HepG2 (cell line): ENCODE measurements around the gene CEP57L1. TPM values are rescaled to one million over a fixed set of nuclear protein-coding genes. Genes with fewer than 3 reads are reported as not detected.

Experiments used
- ATAC-seq: fragments of 200-7000 bp; cut with Tn5 transposase; 3 replicates; pipeline ENCODE4 v1.9.1; 2020; ENCODE audit warnings: mild to moderate bottlenecking, moderate library complexity
- BruUV-seq: library from RNA; stranded (reverse); fragments of 400-500 nt; replicated peaks from 2 replicates; lab custom pipeline; 2021; lab: Mats Ljungman, UMichigan
- CTCF ChIA-PET: fragments of 300-600 bp; formaldehyde crosslinking; extraction: SDS; loops from one replicate; lab custom pipeline; 2021; ENCODE audit warnings: low total read pairs, inconsistent platforms, low intra/inter-chr PET ratio; lab: Yijun Ruan, JAX
- POLR2A ChIA-PET: fragments of 350-600 bp; sonication (Branson Sonifier 250); formaldehyde crosslinking; loops from one replicate; lab custom pipeline; 2020; ENCODE audit warnings: antibody characterized with exemption, inconsistent platforms; lab: Yijun Ruan, JAX
- DNase-seq: peaks from one replicate; pipeline ENCODE4 v3.0.0-alpha.2; 2015; ENCODE audit warnings: low spot score
- FAIRE-seq: peaks from 3 replicates; lab custom pipeline; 2011; peaks lifted over from hg19 to GRCh38; lab: Jason Lieb, UNC
- H2AFZ ChIP-seq: one replicate; pipeline ENCODE4 v1.6.1; 2011; ENCODE audit warnings: low read length, inconsistent platforms
- H3K27ac ChIP-seq: fragments of 300-600 bp; 3 replicates; pipeline ENCODE4 v1.8.0; 2011; ENCODE audit warnings: mixed run types, mild to moderate bottlenecking, mixed read lengths, low read length, inconsistent platforms; ENCODE audit not compliant: insufficient read depth; ENCODE audit errors: extremely low read length
- H3K27me3 ChIP-seq, 2 experiments: fragments of 200-600 bp in 1 of 2; 2 replicates in 1 of 2; 3 replicates in 1 of 2; pipeline versions ENCODE4 v1.6.0 to v1.8.0; 2011; ENCODE audit warnings: low read length in 2 of 2, mild to moderate bottlenecking in 2 of 2, moderate library complexity in 2 of 2, inconsistent platforms in 1 of 2; ENCODE audit not compliant: insufficient read depth in 2 of 2, control insufficient read depth in 1 of 2
- H3K36me3 ChIP-seq, 2 experiments: fragments of 200-600 bp in 1 of 2; replicated peaks in 1 of 2; 2 replicates in 1 of 2; 3 replicates in 1 of 2; pipeline versions ENCODE4 v1.5.1 to v1.8.0; 2011; ENCODE audit warnings: low read length in 2 of 2, inconsistent platforms in 1 of 2; ENCODE audit not compliant: insufficient read depth in 2 of 2, control insufficient read depth in 1 of 2
- H3K4me1 ChIP-seq: 2 replicates; pipeline ENCODE4 v1.5.1; 2012; ENCODE audit warnings: low read length, inconsistent platforms; ENCODE audit not compliant: insufficient read depth
- H3K4me2 ChIP-seq: 2 replicates; pipeline ENCODE4 v1.6.0; 2011; ENCODE audit warnings: low read depth, low read length, inconsistent platforms
- H3K4me3 ChIP-seq, 3 experiments: fragments of 200-600 bp in 1 of 3; sonication (generic), shearing (Covaris generic) in 1 of 3; replicated peaks in 1 of 3; 2 replicates each; pipeline ENCODE4 v1.5.1; 2011 to 2016; ENCODE audit warnings: low read length in 3 of 3, inconsistent platforms in 2 of 3, low read depth in 2 of 3, mild to moderate bottlenecking in 2 of 3, control low read depth in 1 of 3, mixed read lengths in 1 of 3; ENCODE audit not compliant: insufficient read depth in 1 of 3
- H3K79me2 ChIP-seq: one replicate; pipeline ENCODE4 v1.6.1; 2011; ENCODE audit warnings: low read length, inconsistent platforms; ENCODE audit not compliant: insufficient read depth
- H3K9ac ChIP-seq: 2 replicates; pipeline ENCODE4 v1.6.0; 2011; ENCODE audit warnings: mild to moderate bottlenecking, low read depth, low read length, inconsistent platforms; ENCODE audit not compliant: insufficient read depth
- H3K9me3 ChIP-seq: 2 replicates; pipeline ENCODE4 v1.5.1; 2012; ENCODE audit warnings: mild to moderate bottlenecking, low read length
- H4K20me1 ChIP-seq: 2 replicates; pipeline ENCODE4 v1.6.0; 2011; ENCODE audit warnings: inconsistent platforms, mild to moderate bottlenecking, low read length, moderate library complexity; ENCODE audit not compliant: insufficient read depth
- KDM3A ChIP-seq: IDR thresholded peaks from 2 replicates; pipeline ENCODE4 v1.6.1; 2018; ENCODE audit warnings: low read depth, missing compliant biosample characterization
- MED1 ChIP-seq: sonication (generic); formaldehyde crosslinking; IDR thresholded peaks from 2 replicates; pipeline ENCODE4 v1.4.0; 2020; ENCODE audit warnings: missing genetic modification reagents
- MTF2 ChIP-seq: sonication (generic); formaldehyde crosslinking; IDR thresholded peaks from 2 replicates; pipeline ENCODE4 v1.5.0; 2020; ENCODE audit warnings: missing genetic modification reagents, borderline replicate concordance
- SP1 ChIP-seq, 2 experiments: fragments of 450-650 bp in 1 of 2; sonication (generic) in 1 of 2; formaldehyde crosslinking in 1 of 2; IDR thresholded peaks; 2 replicates each; pipeline versions ENCODE4 v1.4.0 to v1.6.1; 2016 to 2020; ENCODE audit warnings: missing genetic modification reagents in 1 of 2
- SP140L ChIP-seq: sonication (generic); formaldehyde crosslinking; IDR thresholded peaks from 2 replicates; pipeline ENCODE4 v1.4.0; 2020; ENCODE audit warnings: missing genetic modification reagents, borderline replicate concordance
- ZFX ChIP-seq: sonication (generic); formaldehyde crosslinking; IDR thresholded peaks from 2 replicates; pipeline ENCODE4 v1.4.0; 2020; ENCODE audit warnings: mild to moderate bottlenecking, low read depth, missing genetic modification reagents, moderate library complexity
- ZNF224 ChIP-seq: sonication (generic); formaldehyde crosslinking; IDR thresholded peaks from 2 replicates; pipeline ENCODE4 v1.5.0; 2020; ENCODE audit warnings: mild to moderate bottlenecking, missing genetic modification reagents
- ZNF274 ChIP-seq: sonication (generic); formaldehyde crosslinking; IDR thresholded peaks from 2 replicates; pipeline ENCODE4 v1.5.1; 2020; ENCODE audit warnings: mild to moderate bottlenecking, missing genetic modification reagents
- ZNF337 ChIP-seq: sonication (generic); formaldehyde crosslinking; IDR thresholded peaks from 2 replicates; pipeline ENCODE4 v1.5.1; 2020; ENCODE audit warnings: missing genetic modification reagents, low read depth, mild to moderate bottlenecking, borderline replicate concordance
- ZNF619 ChIP-seq: sonication (generic); formaldehyde crosslinking; IDR thresholded peaks from 2 replicates; pipeline ENCODE4 v1.4.0; 2020; ENCODE audit warnings: mild to moderate bottlenecking, missing genetic modification reagents
- WGBS: methylation state at CpG from one replicate; pipeline ENCODE4 v1.1.6; 2017; ENCODE audit warnings: low lambda C conversion rate; 5-methylcytosine and 5-hydroxymethylcytosine counted together
- in situ Hi-C: cut with HindIII; loops from 2 replicates; pipeline ENCODE4 v1.10.0; 2017; ENCODE audit warnings: low pct_unique_long_range_greater_than_20kb; ENCODE audit not compliant: extremely low pct_ligation_motif_present
- intact Hi-C: fragments of 100-400 bp; cut with micrococcal nuclease; formaldehyde crosslinking; loops from one replicate; pipeline ENCODE4 v1.10.0; 2022; ENCODE audit not compliant: unreplicated experiment
- polyA plus RNA-seq, 8 experiments: library from polyadenylated mRNA; depleted of rRNA in 3 of 8; stranded (reverse) in 7 of 8; unstranded in 1 of 8; fragments of >200 nt; fragmentation: Illumina TruSeq in 4 of 8; extraction: Trizol in 4 of 8; gene quantifications; 2 replicates each; pipeline versions ENCODE4 v1.2.1 to v1.2.3, GENCODE V29; 2011 to 2016; ENCODE audit warnings: low read depth in 4 of 8, missing spikeins in 1 of 8, mixed read lengths in 1 of 8; ENCODE audit not compliant: insufficient read depth in 1 of 8
- total RNA-seq, 5 experiments: library from RNA; depleted of rRNA; stranded (reverse); fragments of >200 nt; fragmentation: Illumina TruSeq; extraction: Trizol; gene quantifications; 2 replicates each; pipeline ENCODE4 v1.2.3, GENCODE V29; 2016; ENCODE audit warnings: low read depth in 1 of 5
- TF ChIP-seq, protein P1 (sequence below): sonication (generic); formaldehyde crosslinking; IDR thresholded peaks from 2 replicates; pipeline ENCODE4 v1.4.0; 2020; ENCODE audit warnings: missing genetic modification reagents
- TF ChIP-seq, protein P2 (sequence below): sonication (generic); formaldehyde crosslinking; IDR thresholded peaks from 2 replicates; pipeline ENCODE4 v1.5.0; 2020; ENCODE audit warnings: missing genetic modification reagents
- TF ChIP-seq, protein P3 (sequence below): IDR thresholded peaks from 2 replicates; pipeline ENCODE4 v1.6.1; 2016; ENCODE audit warnings: low read depth
- TF ChIP-seq, protein P4 (sequence below): sonication (generic); formaldehyde crosslinking; conservative IDR thresholded peaks from 2 replicates; pipeline ENCODE4 v1.5.0; 2020; ENCODE audit warnings: missing genetic modification reagents

Gene CEP57L1
- total and polyA plus RNA-seq, 2 of the 13 experiments (the other 11 are each of a cell fraction or from before 2014, with no cell fraction given), result 7.7 to 15.5 TPM

DNA sequence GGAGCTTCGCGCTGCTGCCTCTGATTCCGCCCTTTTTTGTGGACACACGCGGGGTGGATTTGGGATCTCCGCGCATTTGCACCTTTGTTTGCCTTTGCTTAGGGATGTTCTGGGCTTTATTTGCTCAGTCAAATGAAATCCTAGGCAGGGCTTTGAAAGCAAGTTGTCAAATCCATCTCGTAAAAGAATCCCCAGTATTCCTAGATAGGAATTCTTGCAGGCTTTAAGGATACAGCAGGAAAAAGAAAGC, 453 bp downstream of the CEP57L1 start:
- ChIA-PET CTCF (no interaction called here), POLR2A (interaction anchor here (0.9 to 2.4 kb wide), 6 partner anchors 126 to 835 kb away, joined by 3 to 13 read pairs (median 4); partner anchors contain the start of genes FOXO3 and SNX3)
- Histone ChIP-seq H3K27me3 (no peaks in the 10 kb centered on the region; a peak in 1 of 5 replicates), H3K27ac (peak overlapping the region; percentile 96), H3K4me3 (peak overlapping the region; percentile 74 to 98 (median 89)), H4K20me1 (peaks cover 12% of the 10 kb centered on the region), H3K36me3 (no peaks in the 10 kb centered on the region), H3K4me2 (peak overlapping the region; percentile 86), H3K9ac (peak overlapping the region; percentile 89), H3K79me2 (peaks cover 44% of the 10 kb centered on the region), H3K4me1 (peaks cover 40% of the 10 kb centered on the region), H2AFZ (peak overlapping the region; percentile 44), H3K9me3 (no peaks in the 10 kb centered on the region)
- FAIRE-seq (no peak), DNase-seq (peak; percentile 20), ATAC-seq (no peak)
- intact Hi-C loops, result loop anchor here (5.0 kb wide), 1 partner anchor 287 kb away; the partner anchor contains the start of gene CD164
- in situ Hi-C loops, result no loop called here
- 7% methylated on average over 1 of the region's 8 CpGs for WGBS
- no TSS peak for BruUV-seq
- TF ChIP-seq ZFX (CRISPR knock-in tag) (no peak), KDM3A (CRISPR knock-in tag) (no peak), ZNF619 (CRISPR knock-in tag) (no peak), ZNF224 (CRISPR knock-in tag) (no peak), ZNF274 (CRISPR knock-in tag) (no peak), ZNF337 (CRISPR knock-in tag) (peak; percentile 46; the same call in 1 of the 2 replicates), MED1 (CRISPR knock-in tag) (no peak), SP1 (IDR thresholded peaks at IDR 0.05) (no peak), SP1 (CRISPR knock-in tag; IDR thresholded peaks at IDR 0.05) (no peak), SP140L (0 out of 2 replicates have a peak, but pooled peaks have one; percentile 31), MTF2 (CRISPR knock-in tag) (no peak)
- TF ChIP-seq, protein P1, sequence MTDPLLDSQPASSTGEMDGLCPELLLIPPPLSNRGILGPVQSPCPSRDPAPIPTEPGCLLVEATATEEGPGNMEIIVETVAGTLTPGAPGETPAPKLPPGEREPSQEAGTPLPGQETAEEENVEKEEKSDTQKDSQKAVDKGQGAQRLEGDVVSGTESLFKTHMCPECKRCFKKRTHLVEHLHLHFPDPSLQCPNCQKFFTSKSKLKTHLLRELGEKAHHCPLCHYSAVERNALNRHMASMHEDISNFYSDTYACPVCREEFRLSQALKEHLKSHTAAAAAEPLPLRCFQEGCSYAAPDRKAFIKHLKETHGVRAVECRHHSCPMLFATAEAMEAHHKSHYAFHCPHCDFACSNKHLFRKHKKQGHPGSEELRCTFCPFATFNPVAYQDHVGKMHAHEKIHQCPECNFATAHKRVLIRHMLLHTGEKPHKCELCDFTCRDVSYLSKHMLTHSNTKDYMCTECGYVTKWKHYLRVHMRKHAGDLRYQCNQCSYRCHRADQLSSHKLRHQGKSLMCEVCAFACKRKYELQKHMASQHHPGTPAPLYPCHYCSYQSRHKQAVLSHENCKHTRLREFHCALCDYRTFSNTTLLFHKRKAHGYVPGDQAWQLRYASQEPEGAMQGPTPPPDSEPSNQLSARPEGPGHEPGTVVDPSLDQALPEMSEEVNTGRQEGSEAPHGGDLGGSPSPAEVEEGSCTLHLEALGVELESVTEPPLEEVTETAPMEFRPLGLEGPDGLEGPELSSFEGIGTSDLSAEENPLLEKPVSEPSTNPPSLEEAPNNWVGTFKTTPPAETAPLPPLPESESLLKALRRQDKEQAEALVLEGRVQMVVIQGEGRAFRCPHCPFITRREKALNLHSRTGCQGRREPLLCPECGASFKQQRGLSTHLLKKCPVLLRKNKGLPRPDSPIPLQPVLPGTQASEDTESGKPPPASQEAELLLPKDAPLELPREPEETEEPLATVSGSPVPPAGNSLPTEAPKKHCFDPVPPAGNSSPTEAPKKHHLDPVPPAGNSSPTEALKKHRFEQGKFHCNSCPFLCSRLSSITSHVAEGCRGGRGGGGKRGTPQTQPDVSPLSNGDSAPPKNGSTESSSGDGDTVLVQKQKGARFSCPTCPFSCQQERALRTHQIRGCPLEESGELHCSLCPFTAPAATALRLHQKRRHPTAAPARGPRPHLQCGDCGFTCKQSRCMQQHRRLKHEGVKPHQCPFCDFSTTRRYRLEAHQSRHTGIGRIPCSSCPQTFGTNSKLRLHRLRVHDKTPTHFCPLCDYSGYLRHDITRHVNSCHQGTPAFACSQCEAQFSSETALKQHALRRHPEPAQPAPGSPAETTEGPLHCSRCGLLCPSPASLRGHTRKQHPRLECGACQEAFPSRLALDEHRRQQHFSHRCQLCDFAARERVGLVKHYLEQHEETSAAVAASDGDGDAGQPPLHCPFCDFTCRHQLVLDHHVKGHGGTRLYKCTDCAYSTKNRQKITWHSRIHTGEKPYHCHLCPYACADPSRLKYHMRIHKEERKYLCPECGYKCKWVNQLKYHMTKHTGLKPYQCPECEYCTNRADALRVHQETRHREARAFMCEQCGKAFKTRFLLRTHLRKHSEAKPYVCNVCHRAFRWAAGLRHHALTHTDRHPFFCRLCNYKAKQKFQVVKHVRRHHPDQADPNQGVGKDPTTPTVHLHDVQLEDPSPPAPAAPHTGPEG (CRISPR knock-in tag), result no peak
- TF ChIP-seq, protein P2, sequence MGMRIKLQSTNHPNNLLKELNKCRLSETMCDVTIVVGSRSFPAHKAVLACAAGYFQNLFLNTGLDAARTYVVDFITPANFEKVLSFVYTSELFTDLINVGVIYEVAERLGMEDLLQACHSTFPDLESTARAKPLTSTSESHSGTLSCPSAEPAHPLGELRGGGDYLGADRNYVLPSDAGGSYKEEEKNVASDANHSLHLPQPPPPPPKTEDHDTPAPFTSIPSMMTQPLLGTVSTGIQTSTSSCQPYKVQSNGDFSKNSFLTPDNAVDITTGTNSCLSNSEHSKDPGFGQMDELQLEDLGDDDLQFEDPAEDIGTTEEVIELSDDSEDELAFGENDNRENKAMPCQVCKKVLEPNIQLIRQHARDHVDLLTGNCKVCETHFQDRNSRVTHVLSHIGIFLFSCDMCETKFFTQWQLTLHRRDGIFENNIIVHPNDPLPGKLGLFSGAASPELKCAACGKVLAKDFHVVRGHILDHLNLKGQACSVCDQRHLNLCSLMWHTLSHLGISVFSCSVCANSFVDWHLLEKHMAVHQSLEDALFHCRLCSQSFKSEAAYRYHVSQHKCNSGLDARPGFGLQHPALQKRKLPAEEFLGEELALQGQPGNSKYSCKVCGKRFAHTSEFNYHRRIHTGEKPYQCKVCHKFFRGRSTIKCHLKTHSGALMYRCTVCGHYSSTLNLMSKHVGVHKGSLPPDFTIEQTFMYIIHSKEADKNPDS (CRISPR knock-in tag), result no peak
- TF ChIP-seq, protein P3, sequence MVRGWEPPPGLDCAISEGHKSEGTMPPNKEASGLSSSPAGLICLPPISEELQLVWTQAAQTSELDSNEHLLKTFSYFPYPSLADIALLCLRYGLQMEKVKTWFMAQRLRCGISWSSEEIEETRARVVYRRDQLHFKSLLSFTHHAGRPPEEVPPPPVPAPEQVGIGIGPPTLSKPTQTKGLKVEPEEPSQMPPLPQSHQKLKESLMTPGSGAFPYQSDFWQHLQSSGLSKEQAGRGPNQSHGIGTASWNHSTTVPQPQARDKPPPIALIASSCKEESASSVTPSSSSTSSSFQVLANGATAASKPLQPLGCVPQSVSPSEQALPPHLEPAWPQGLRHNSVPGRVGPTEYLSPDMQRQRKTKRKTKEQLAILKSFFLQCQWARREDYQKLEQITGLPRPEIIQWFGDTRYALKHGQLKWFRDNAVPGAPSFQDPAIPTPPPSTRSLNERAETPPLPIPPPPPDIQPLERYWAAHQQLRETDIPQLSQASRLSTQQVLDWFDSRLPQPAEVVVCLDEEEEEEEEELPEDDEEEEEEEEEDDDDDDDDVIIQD (CRISPR knock-in tag), result no peak
- TF ChIP-seq, protein P4, sequence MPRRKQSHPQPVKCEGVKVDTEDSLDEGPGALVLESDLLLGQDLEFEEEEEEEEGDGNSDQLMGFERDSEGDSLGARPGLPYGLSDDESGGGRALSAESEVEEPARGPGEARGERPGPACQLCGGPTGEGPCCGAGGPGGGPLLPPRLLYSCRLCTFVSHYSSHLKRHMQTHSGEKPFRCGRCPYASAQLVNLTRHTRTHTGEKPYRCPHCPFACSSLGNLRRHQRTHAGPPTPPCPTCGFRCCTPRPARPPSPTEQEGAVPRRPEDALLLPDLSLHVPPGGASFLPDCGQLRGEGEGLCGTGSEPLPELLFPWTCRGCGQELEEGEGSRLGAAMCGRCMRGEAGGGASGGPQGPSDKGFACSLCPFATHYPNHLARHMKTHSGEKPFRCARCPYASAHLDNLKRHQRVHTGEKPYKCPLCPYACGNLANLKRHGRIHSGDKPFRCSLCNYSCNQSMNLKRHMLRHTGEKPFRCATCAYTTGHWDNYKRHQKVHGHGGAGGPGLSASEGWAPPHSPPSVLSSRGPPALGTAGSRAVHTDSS (CRISPR knock-in tag), result no peak
